Mucosa of rectum (tissue), 2 donors: ENCODE measurements around the gene SLC35A5.
"Not testable (repeated sequence)": the region's sequence is repeated elsewhere in the genome, so short reads cannot be mapped to it uniquely, and the experiment has no call there.

Experiments
- H3K27ac ChIP-seq, 2 donors: one replicate each; pipeline ENCODE4 v1.7.0; 2013; ENCODE audit warnings: inconsistent platforms in 2 of 2, low read depth in 2 of 2, low read length in 2 of 2
- H3K27me3 ChIP-seq, 2 donors: one replicate each; pipeline ENCODE4 v1.7.0; 2013; ENCODE audit warnings: low read length in 2 of 2; ENCODE audit not compliant: control insufficient read depth in 2 of 2, insufficient read depth in 2 of 2
- H3K36me3 ChIP-seq, 2 donors: one replicate each; pipeline ENCODE4 v1.7.0; 2013; ENCODE audit warnings: low read length in 2 of 2; ENCODE audit not compliant: control insufficient read depth in 2 of 2, insufficient read depth in 2 of 2
- H3K4me1 ChIP-seq, 2 donors: one replicate each; pipeline ENCODE4 v1.7.0; 2013; ENCODE audit warnings: low read length in 2 of 2, mild to moderate bottlenecking in 1 of 2; ENCODE audit not compliant: control insufficient read depth in 2 of 2, insufficient read depth in 2 of 2
- H3K4me3 ChIP-seq, 2 donors: one replicate each; pipeline ENCODE4 v1.7.0; 2013; ENCODE audit warnings: low read length in 2 of 2
- H3K9ac ChIP-seq, 2 donors: one replicate each; pipeline ENCODE4 v1.7.0; 2013; ENCODE audit warnings: low read length in 2 of 2, low read depth in 1 of 2, mild to moderate bottlenecking in 1 of 2
- H3K9me3 ChIP-seq, 2 donors: one replicate each; pipeline ENCODE4 v1.7.0; 2013; ENCODE audit warnings: low read length in 2 of 2; ENCODE audit not compliant: control insufficient read depth in 2 of 2
- donor health status: healthy.
- donor health status: Normal muscosa, but diverticular disease.

SLC35A5 gene

GRCh38 chr3:112546216-112546759 lies 15.6 kb upstream of the SLC35A5 start:
- Histone ChIP-seq H3K27me3 (no peaks in the 10 kb centered on the region), H3K27ac (no peak overlapping the region), H3K9me3 (no peaks in the 10 kb centered on the region), H3K36me3 (peaks cover 34 to 47% of the 10 kb centered on the region in 2 donors), H3K4me3 (no peak overlapping the region), H3K9ac (no peak overlapping the region), H3K4me1 (peaks cover 0 to 4% of the 10 kb centered on the region in 2 donors)

GRCh38 chr3:112550859-112551258 lies 11.0 kb upstream of the SLC35A5 start:
- H3K36me3 ChIP-seq, result peaks cover 24 to 31% of the 10 kb centered on the region in 2 donors
- no peak overlapping the region for H3K9ac ChIP-seq
- H3K9me3 ChIP-seq, result no peaks in the 10 kb centered on the region
- H3K27me3 ChIP-seq, result no peaks in the 10 kb centered on the region
- H3K27ac ChIP-seq, result no peak overlapping the region
- H3K4me3 ChIP-seq, result no peak overlapping the region
- peaks cover 0 to 7% of the 10 kb centered on the region in 2 donors for H3K4me1 ChIP-seq

GRCh38 chr3:112555535-112556170 lies 6.2 kb upstream of the SLC35A5 start:
- H3K27ac ChIP-seq, result no peak overlapping the region
- no peaks in the 10 kb centered on the region for H3K27me3 ChIP-seq
- H3K4me3 ChIP-seq, result no peak overlapping the region
- H3K4me1 ChIP-seq, result peaks cover 8 to 20% of the 10 kb centered on the region in 2 donors
- no peak overlapping the region for H3K9ac ChIP-seq
- H3K9me3 ChIP-seq, result no peaks in the 10 kb centered on the region
- H3K36me3 ChIP-seq, result peaks cover 0 to 3% of the 10 kb centered on the region in 2 donors

DNA sequence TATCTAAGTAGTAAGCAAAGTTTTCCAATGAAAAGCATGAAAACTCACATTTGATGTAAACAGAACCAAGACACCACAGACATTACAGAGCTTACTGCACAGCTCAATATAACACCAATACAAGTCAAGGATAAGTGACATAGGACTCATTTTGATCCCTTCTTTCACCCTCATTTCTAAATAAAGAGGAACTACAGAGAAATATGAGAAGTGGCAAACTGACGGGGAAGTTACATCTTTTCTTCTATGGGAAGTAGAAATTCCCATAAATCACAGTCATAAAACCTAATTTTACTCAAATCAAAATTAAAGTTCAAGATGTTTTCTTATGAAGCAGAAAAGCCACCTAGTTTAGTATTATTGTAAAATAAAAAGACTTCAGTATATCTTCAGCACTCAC lies 3.9 kb upstream of the SLC35A5 start:
- Histone ChIP-seq H3K36me3 (no peaks in the 10 kb centered on the region), H3K9ac (no peak overlapping the region), H3K4me3 (no peak overlapping the region), H3K4me1 (peaks cover 10 to 13% of the 10 kb centered on the region in 2 donors), H3K27me3 (no peaks in the 10 kb centered on the region), H3K9me3 (no peaks in the 10 kb centered on the region), H3K27ac (no peak overlapping the region)

GRCh38 chr3:112560307-112560706 lies 1.5 kb upstream of the SLC35A5 start:
- H3K9ac ChIP-seq, result peak overlapping the region; percentile 95 to 99
- H3K9me3 ChIP-seq, result no peaks in the 10 kb centered on the region
- H3K4me3 ChIP-seq, result peak overlapping the region; percentile 99 to 100
- H3K27ac ChIP-seq, result peak overlapping the region; percentile 98 to 99
- H3K4me1 ChIP-seq, result peaks cover 12 to 16% of the 10 kb centered on the region in 2 donors
- no peaks in the 10 kb centered on the region for H3K27me3 ChIP-seq
- H3K36me3 ChIP-seq, result peaks cover 0 to 5% of the 10 kb centered on the region in 2 donors

DNA sequence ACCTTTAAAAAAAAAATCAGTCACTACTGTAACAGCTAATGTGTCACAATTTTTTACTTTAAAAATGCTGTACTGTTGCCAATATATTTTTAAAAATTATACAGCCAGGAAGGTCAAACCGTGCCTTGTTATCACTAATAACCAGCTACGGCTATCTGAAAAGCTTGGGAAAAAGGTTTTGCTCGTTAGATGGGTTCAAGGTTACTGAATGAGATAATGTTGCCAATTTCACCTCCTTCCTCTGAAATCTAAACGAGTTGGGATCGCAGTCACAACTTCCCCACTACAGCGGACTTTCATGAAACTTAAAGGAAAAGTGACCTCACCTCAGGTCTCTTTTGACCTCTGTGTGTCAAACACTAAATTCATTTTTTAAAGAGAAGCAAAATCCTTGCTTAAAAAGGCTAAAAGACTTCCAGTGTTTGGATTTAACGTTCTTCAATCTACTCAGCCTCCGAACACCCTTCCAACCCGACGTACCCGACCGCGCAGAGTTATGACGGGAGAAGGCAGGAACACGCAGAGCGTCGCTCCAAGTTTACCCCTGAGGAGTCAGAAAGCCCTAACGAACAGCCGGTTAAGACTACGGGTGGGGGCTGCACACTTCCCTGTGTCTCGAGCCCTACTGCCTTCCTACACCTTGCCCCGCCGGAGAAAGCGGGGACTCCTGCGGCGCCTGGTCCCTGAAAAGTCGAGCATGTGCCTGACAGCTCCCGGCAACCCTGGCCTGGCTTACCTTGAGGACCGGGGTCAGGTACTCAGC lies 943 bp upstream of the SLC35A5 start:
- Histone ChIP-seq H3K27ac (peak overlapping the region; percentile 98 to 99), H3K4me1 (peaks cover 12 to 16% of the 10 kb centered on the region in 2 donors), H3K4me3 (peak overlapping the region; percentile 99 to 100), H3K9ac (peak overlapping the region; percentile 95 to 99), H3K36me3 (peaks cover 0 to 6% of the 10 kb centered on the region in 2 donors), H3K27me3 (no peaks in the 10 kb centered on the region), H3K9me3 (no peaks in the 10 kb centered on the region)

DNA sequence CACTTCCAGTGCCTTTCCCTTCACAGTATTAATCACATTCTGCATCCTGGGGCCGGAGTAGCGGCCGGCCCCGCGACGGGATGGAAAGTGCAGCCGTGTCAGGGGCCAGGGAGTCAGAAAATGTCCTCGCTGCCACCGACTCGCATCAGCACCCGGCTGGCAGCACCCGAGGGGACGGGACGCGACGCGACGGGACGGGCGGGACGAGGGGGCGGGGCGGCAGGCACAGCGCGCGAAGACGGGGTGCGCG lies 436 bp upstream of the SLC35A5 start:
- H3K36me3 ChIP-seq, result peaks cover 0 to 6% of the 10 kb centered on the region in 2 donors
- H3K27ac ChIP-seq, result peak overlapping the region; percentile 98 to 99
- H3K27me3 ChIP-seq, result no peaks in the 10 kb centered on the region
- H3K4me1 ChIP-seq, result peaks cover 12 to 16% of the 10 kb centered on the region in 2 donors
- no peaks in the 10 kb centered on the region for H3K9me3 ChIP-seq
- H3K4me3 ChIP-seq, result peak overlapping the region; percentile 99 to 100
- peak overlapping the region; percentile 95 to 99 for H3K9ac ChIP-seq

DNA sequence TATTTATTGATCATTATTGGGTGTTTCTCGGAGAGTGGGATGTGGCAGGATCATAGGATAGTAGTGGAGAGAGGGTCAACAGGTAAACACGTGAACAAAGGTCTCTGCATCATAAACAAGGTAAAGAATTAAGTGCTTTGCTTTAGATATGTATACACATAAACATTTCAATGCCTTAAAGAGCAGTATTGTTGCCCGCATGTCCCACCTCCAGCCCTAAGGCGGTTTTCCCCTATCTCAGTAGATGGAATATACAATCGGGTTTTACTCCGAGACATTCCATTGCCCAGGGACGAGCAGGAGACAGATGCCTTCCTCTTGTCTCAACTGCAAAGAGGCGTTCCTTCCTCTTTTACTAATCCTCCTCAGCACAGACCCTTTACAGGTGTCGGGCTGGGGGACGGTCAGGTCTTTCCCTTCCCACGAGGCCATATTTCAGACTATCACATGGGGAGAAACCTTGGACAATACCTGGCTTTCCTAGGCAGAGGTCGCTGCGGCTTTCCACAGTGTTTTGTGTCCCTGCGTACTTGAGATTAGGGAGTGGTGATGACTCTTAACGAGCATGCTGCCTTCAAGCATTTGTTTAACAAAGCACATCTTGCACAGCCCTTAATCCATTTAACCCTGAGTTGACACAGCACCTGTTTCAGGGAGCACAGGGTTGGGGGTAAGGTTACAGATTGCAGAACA lies 2.5 kb downstream of the SLC35A5 start:
- H3K27me3 ChIP-seq, H3K9ac ChIP-seq, H3K36me3 ChIP-seq, H3K9me3 ChIP-seq, H3K27ac ChIP-seq, H3K4me3 ChIP-seq: not testable (repeated sequence)
- peaks cover 12 to 15% of the 10 kb centered on the region in 2 donors for H3K4me1 ChIP-seq

GRCh38 chr3:112564940-112565305 lies 3.1 kb downstream of the SLC35A5 start:
- peaks cover 10 to 14% of the 10 kb centered on the region in 2 donors for H3K36me3 ChIP-seq

GRCh38 chr3:112568642-112569041 lies 6.8 kb downstream of the SLC35A5 start:
- Histone ChIP-seq H3K9ac (no peak overlapping the region), H3K4me3 (no peak overlapping the region), H3K27ac (no peak overlapping the region), H3K4me1 (no peaks in the 10 kb centered on the region), H3K27me3 (no peaks in the 10 kb centered on the region), H3K9me3 (no peaks in the 10 kb centered on the region), H3K36me3 (peaks cover 17 to 25% of the 10 kb centered on the region in 2 donors)

More at GRCh38 chr3:112564940-112565305, 3.1 kb downstream of the SLC35A5 start:
- no peaks in the 10 kb centered on the region for H3K27me3 ChIP-seq
- no peak overlapping the region for H3K27ac ChIP-seq
- no peak overlapping the region for H3K4me3 ChIP-seq
- peaks cover 9% of the 10 kb centered on the region in 2 donors for H3K4me1 ChIP-seq
- no peak overlapping the region for H3K9ac ChIP-seq
- no peaks in the 10 kb centered on the region for H3K9me3 ChIP-seq
